K562 (cell line): Measurements from ENCODE around the gene MYOM1. TPM values are rescaled to one million over a fixed set of nuclear protein-coding genes. Genes with fewer than 3 reads are reported as not detected.

ENCODE experiments used
- CBFA2T2 ChIP-seq: fragments of 450-650 bp; conservative IDR thresholded peaks from 2 replicates; pipeline ENCODE4 v1.6.1; 2017; ENCODE audit warnings: mild to moderate bottlenecking
- CBFA2T3 ChIP-seq: fragments of 450-650 bp; IDR thresholded peaks from 2 replicates; pipeline ENCODE4 v1.6.1; 2017
- CHCHD3 ChIP-seq: fragments of 250-450 bp; sonication (Bioruptor Pico); IDR thresholded peaks from 2 replicates; pipeline ENCODE4 v2.1.2; 2022; ENCODE audit warnings: mild to moderate bottlenecking
- CREB1 ChIP-seq, 2 experiments: sonication (generic) in 1 of 2; formaldehyde crosslinking in 1 of 2; IDR thresholded peaks; 2 replicates each; pipeline versions ENCODE4 v1.6.1 to v1.8.0; 2012 to 2022; ENCODE audit warnings: inconsistent platforms in 1 of 2, mild to moderate bottlenecking in 1 of 2, missing genetic modification reagents in 1 of 2, moderate library complexity in 1 of 2
- E2F4 ChIP-seq: sonication (generic); formaldehyde crosslinking; IDR thresholded peaks from 2 replicates; pipeline ENCODE4 v1.8.0; 2022; ENCODE audit warnings: mild to moderate bottlenecking, low read depth, missing genetic modification reagents
- FOSL1 ChIP-seq: fragments of 200-800 bp; sonication (Bioruptor generic); conservative IDR thresholded peaks from 2 replicates; pipeline ENCODE4 v1.6.1; 2016; ENCODE audit warnings: missing genetic modification characterization, missing compliant biosample characterization
- FUS ChIP-seq: fragments of 200-400 bp; formaldehyde crosslinking; optimal IDR thresholded peaks from 2 replicates; pipeline ENCODE3; 2017; ENCODE audit warnings: low read depth, low read length
- HMGN3 ChIP-seq: IDR thresholded peaks from 2 replicates; pipeline ENCODE4 v1.6.1; 2011; ENCODE audit warnings: borderline replicate concordance, low read depth, mild to moderate bottlenecking, mixed read lengths, low read length; ENCODE audit not compliant: insufficient read length; ENCODE audit errors: extremely low read depth
- HNRNPH1 ChIP-seq: fragments of 200-400 bp; formaldehyde crosslinking; optimal IDR thresholded peaks from 2 replicates; pipeline ENCODE3; 2017; ENCODE audit warnings: low read depth, mild to moderate bottlenecking, low read length, moderate library complexity
- JUND ChIP-seq, 2 experiments: IDR thresholded peaks; 2 replicates in 1 of 2; 3 replicates in 1 of 2; pipeline ENCODE4 v1.6.1; 2011; ENCODE audit warnings: borderline replicate concordance in 2 of 2, low read depth in 2 of 2, low read length in 2 of 2, improper control_type of control experiment in 1 of 2, missing biosample characterization in 1 of 2, missing genetic modification characterization in 1 of 2, missing genetic modification reagents in 1 of 2
- L3MBTL2 ChIP-seq: fragments of 450-650 bp; IDR thresholded peaks from 2 replicates; pipeline ENCODE4 v1.6.1; 2016; ENCODE audit warnings: mild to moderate bottlenecking, moderate library complexity
- MIER1 ChIP-seq: fragments of 450-650 bp; IDR thresholded peaks from 2 replicates; pipeline ENCODE4 v1.6.1; 2016; ENCODE audit warnings: antibody characterized with exemption, mild to moderate bottlenecking, low read depth
- MITF ChIP-seq: IDR thresholded peaks from 2 replicates; pipeline ENCODE4 v1.6.1; 2014; ENCODE audit warnings: antibody characterized with exemption
- NFIX ChIP-seq: fragments of 250-450 bp; sonication (Bioruptor Pico); IDR thresholded peaks from 2 replicates; pipeline ENCODE4 v1.4.0; 2020; ENCODE audit warnings: low read depth, mild to moderate bottlenecking, moderate library complexity
- NFRKB ChIP-seq: fragments of 450-650 bp; IDR thresholded peaks from 2 replicates; pipeline ENCODE4 v1.6.1; 2016; ENCODE audit warnings: low read depth
- NR4A1 ChIP-seq, 2 experiments: fragments of 250-450 bp in 1 of 2; fragments of 450-650 bp in 1 of 2; sonication (Bioruptor Pico) in 1 of 2; IDR thresholded peaks; 2 replicates each; pipeline versions ENCODE4 v1.4.0 to v1.6.1; 2016 to 2020; ENCODE audit warnings: mild to moderate bottlenecking in 2 of 2, missing compliant biosample characterization in 1 of 2, missing genetic modification characterization in 1 of 2, moderate library complexity in 1 of 2
- NRF1 ChIP-seq, 2 experiments: fragments of 450-650 bp; IDR thresholded peaks in 1 of 2; conservative IDR thresholded peaks in 1 of 2; 2 replicates each; pipeline ENCODE4 v1.6.1; 2014; ENCODE audit warnings: mild to moderate bottlenecking in 2 of 2
- SFPQ ChIP-seq: fragments of 200-400 bp; formaldehyde crosslinking; IDR thresholded peaks from 2 replicates; pipeline ENCODE4 v1.6.1; 2017; ENCODE audit warnings: mild to moderate bottlenecking, low read depth, low read length, moderate library complexity
- SNIP1 ChIP-seq: fragments of 450-650 bp; IDR thresholded peaks from 2 replicates; pipeline ENCODE4 v1.7.1; 2017; ENCODE audit warnings: low read depth, mild to moderate bottlenecking
- SRSF7 ChIP-seq: fragments of 200-400 bp; formaldehyde crosslinking; optimal IDR thresholded peaks from 2 replicates; pipeline ENCODE3; 2017; ENCODE audit warnings: mild to moderate bottlenecking, low read depth, low read length
- TBL1XR1 ChIP-seq, 2 experiments: IDR thresholded peaks; 2 replicates each; pipeline ENCODE4 v1.6.1; 2012; ENCODE audit warnings: improper control_type of control experiment in 2 of 2, low read length in 2 of 2, mild to moderate bottlenecking in 1 of 2
- ZBED1 ChIP-seq: IDR thresholded peaks from 2 replicates; pipeline ENCODE4 v1.6.1; 2014
- ZNF212 ChIP-seq: fragments of 450-650 bp; formaldehyde crosslinking; IDR thresholded peaks from 2 replicates; pipeline ENCODE4 v1.4.0; 2020; ENCODE audit warnings: mild to moderate bottlenecking
- ZNF239 ChIP-seq: fragments of 250-450 bp; sonication (Bioruptor Pico); IDR thresholded peaks from 2 replicates; pipeline ENCODE4 v1.4.0; 2020; ENCODE audit warnings: mild to moderate bottlenecking
- ZNF436 ChIP-seq: fragments of 250-450, 450-650 bp; sonication (Bioruptor Pico); formaldehyde crosslinking; IDR thresholded peaks from 2 replicates; pipeline ENCODE4 v1.7.0; 2020; ENCODE audit warnings: mild to moderate bottlenecking
- ZNF445 ChIP-seq: fragments of 250-450 bp; sonication (Bioruptor Pico); IDR thresholded peaks from 2 replicates; pipeline ENCODE4 v1.4.0; 2020; ENCODE audit warnings: low read depth, mild to moderate bottlenecking, moderate library complexity
- polyA plus RNA-seq, 8 experiments: library from polyadenylated mRNA; depleted of rRNA in 4 of 8; stranded (reverse) in 5 of 8; unstranded in 3 of 8; fragments of >200 nt; fragmentation: Nextera tagmentation in 2 of 8; fragmentation: Illumina TruSeq in 1 of 8; extraction: Ambion mirVana in 2 of 8; extraction: Trizol in 1 of 8; gene quantifications; 2 replicates each; pipeline versions ENCODE4 v1.2.1 to v1.2.3, GENCODE V29; 2011 to 2014; ENCODE audit warnings: inconsistent platforms in 1 of 8, missing spikeins in 1 of 8
- total RNA-seq, 7 experiments: library from RNA; depleted of rRNA in 6 of 7; stranded (reverse); fragments of >200 nt in 6 of 7; fragmentation: Illumina TruSeq in 2 of 7; extraction: Trizol in 2 of 7; gene quantifications; 2 replicates each; pipeline versions ENCODE4 v1.2.1 to v1.2.3, GENCODE V29; 2011 to 2021; ENCODE audit warnings: low replicate concordance in 1 of 7

MYOM1 gene
- total and polyA plus RNA-seq, 9 of the 15 experiments (the other 6 are each of a cell fraction or from before 2014, with no cell fraction given), result 0.01 to 0.62 (median 0.25) TPM

GRCh38 chr18:3138274-3138975 lies 81.3 kb downstream of the MYOM1 start (continued):
- TF ChIP-seq JUND (IDR thresholded peaks at IDR 0.05; ENCODE audit: borderline replicate concordance, low read depth, low read length) (no peak), JUND (tag; IDR thresholded peaks at IDR 0.05; ENCODE audit: borderline replicate concordance, low read depth, low read length) (no peak), MITF (no peak), ZBED1 (no peak), CBFA2T2 (peak; percentile 40; the same call in 1 of the 2 replicates), HNRNPH1 (no peak), NR4A1 (CRISPR knock-in tag; IDR thresholded peaks at IDR 0.05) (no peak), NR4A1 (tag; IDR thresholded peaks at IDR 0.05) (no peak), CBFA2T3 (peak; percentile 69), CHCHD3 (CRISPR knock-in tag) (no peak), E2F4 (no peak), MIER1 (no peak), SNIP1 (no peak), FOSL1 (tag) (no peak), FUS (no peak), NFIX (CRISPR knock-in tag) (no peak), ZNF212 (CRISPR knock-in tag) (no peak), NRF1 (conservative IDR thresholded peaks at IDR 0.05 in 1 of 2, IDR thresholded peaks at IDR 0.05 in 1 of 2) (peak; percentile 85 to 87), ZNF445 (CRISPR knock-in tag) (no peak), HMGN3 (no peak), ZNF239 (no peak), CREB1 (IDR thresholded peaks at IDR 0.05) (no peak), CREB1 (CRISPR knock-in tag; IDR thresholded peaks at IDR 0.05) (no peak), SFPQ (no peak), TBL1XR1 (IDR thresholded peaks at IDR 0.05; ENCODE audit: low read length in 2 of 2) (no peak), ZNF436 (CRISPR knock-in tag) (no peak), NFRKB (no peak), L3MBTL2 (peak; percentile 38), SRSF7 (no peak)
